ENCODE results near the gene KRTAP10-5. TPM values are rescaled to one million over a fixed set of nuclear protein-coding genes. Genes with fewer than 3 reads are reported as not detected.

The KRTAP10-5 gene
- total RNA-seq, 5 donors from 2014 or later (not counting 1 experiment from before 2014, with no cell fraction given) = not detected

- Mint-ChIP-seq H3K4me3 (no peak overlapping the region), H3K36me3 (no peaks in the 10 kb centered on the region), H3K27ac (no peak overlapping the region), H3K27me3 (peaks cover 0 to 4% of the 10 kb centered on the region in 2 donors), H3K9me3 (no peaks in the 10 kb centered on the region), H3K4me1 (no peaks in the 10 kb centered on the region)
- Histone ChIP-seq H3K9me3 (no peaks in the 10 kb centered on the region), H3K4me3 (ENCODE audit: control insufficient read depth in 1 of 2, extremely low read depth in 1 of 2, low read length in 1 of 2) (no peak overlapping the region), H3K27me3 (replicated peaks in 1 of 2; ENCODE audit: control insufficient read depth in 2 of 2, extremely low read depth in 1 of 2, insufficient read depth in 2 of 2, low read length in 1 of 2) (peaks cover 0 to 25% of the 10 kb centered on the region in 2 experiments), H3K4me1 (ENCODE audit: control insufficient read depth in 1 of 2, extremely low read depth in 1 of 2, insufficient read depth in 2 of 2, low read length in 2 of 2) (no peaks in the 10 kb centered on the region), H3K36me3 (ENCODE audit: control insufficient read depth in 2 of 2, extremely low read depth in 1 of 2, insufficient read depth in 1 of 2, low read length in 1 of 2) (no peaks in the 10 kb centered on the region), H3K27ac (ENCODE audit: low read length) (no peak overlapping the region)
- 90% methylated on average over 13 of the region's 16 CpGs for WGBS (ENCODE audit: insufficient coverage)
- no peak for ATAC-seq (replicated peaks in 1 of 4)
- ChIA-PET CTCF (no interaction called here), POLR2A (no interaction called here)
- no peak for DNase-seq
Measured at GRCh38 chr21:44532712-44533111, 47.7 kb downstream of the KRTAP10-5 start.

DNA sequence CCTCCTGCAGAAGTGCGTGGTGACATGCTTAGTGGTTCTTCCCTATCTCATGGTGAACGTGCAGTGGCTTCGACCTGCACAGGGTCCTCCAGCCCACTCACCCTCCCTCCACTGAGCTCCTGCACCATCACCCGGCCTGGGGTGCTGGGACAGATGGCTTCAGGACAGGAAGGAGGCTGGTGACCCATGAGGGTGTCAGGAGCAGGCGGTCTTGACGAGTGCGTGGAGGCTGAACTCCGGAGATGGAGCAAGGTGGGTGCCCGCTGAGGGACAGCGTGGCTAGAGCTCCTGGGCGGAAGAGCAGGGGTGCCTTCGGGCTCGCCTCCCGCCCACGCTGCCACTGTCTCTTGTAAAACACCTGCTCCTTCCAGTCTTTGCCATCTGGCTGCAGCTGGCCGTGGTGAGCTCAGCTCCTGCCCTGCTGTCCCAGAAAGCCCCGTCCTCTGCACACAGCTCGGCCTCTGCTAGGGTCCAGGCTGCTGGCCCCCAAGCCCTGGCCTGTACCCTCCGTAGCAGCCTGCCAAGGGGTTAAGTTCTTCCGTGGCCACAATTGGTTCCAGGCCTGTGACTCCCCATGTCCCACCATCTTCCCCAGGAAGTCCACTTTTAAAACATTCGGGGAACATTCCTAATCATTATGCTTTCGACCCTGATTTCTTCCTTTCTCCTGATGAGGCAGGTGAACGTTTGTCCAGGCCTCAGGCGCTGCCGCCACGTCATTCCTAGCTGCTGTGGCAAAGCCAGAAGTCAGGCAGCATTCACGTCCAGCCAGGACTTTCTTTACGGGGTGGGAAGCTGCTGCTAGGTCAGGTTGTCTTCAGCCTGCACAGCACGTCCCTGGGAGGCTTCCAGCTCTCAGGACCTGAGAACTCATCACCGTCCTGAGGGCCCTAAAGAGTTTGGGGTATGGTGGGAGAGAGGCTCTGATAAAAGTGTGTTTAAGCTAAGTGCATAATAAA is 48.5 kb downstream of the KRTAP10-5 start:
- Mint-ChIP-seq H3K27me3 (peaks cover 0 to 4% of the 10 kb centered on the region in 2 donors), H3K4me1 (no peaks in the 10 kb centered on the region), H3K36me3 (no peaks in the 10 kb centered on the region), H3K4me3 (no peak overlapping the region), H3K27ac (no peak overlapping the region), H3K9me3 (no peaks in the 10 kb centered on the region)
- Histone ChIP-seq H3K4me3 (ENCODE audit: control insufficient read depth in 1 of 2, extremely low read depth in 1 of 2, low read length in 1 of 2) (no peak overlapping the region), H3K9me3 (no peaks in the 10 kb centered on the region), H3K27ac (ENCODE audit: low read length) (no peak overlapping the region), H3K4me1 (ENCODE audit: control insufficient read depth in 1 of 2, extremely low read depth in 1 of 2, insufficient read depth in 2 of 2, low read length in 2 of 2) (no peaks in the 10 kb centered on the region), H3K27me3 (replicated peaks in 1 of 2; ENCODE audit: control insufficient read depth in 2 of 2, extremely low read depth in 1 of 2, insufficient read depth in 2 of 2, low read length in 1 of 2) (peaks cover 0 to 24% of the 10 kb centered on the region in 2 experiments), H3K36me3 (ENCODE audit: control insufficient read depth in 2 of 2, extremely low read depth in 1 of 2, insufficient read depth in 1 of 2, low read length in 1 of 2) (no peaks in the 10 kb centered on the region)
- WGBS (ENCODE audit: insufficient coverage) = 74% methylated on average over 28 of the region's 30 CpGs
- POLR2A ChIA-PET = no interaction called here
- CTCF ChIA-PET = no interaction called here
- ATAC-seq (replicated peaks in 1 of 4) (no peak), DNase-seq (no peak)

- peaks cover 0 to 4% of the 10 kb centered on the region in 2 donors for H3K27me3 Mint-ChIP-seq
- ATAC-seq (replicated peaks in 1 of 4) = no peak
- Histone ChIP-seq H3K4me3 (ENCODE audit: control insufficient read depth in 1 of 2, extremely low read depth in 1 of 2, low read length in 1 of 2) (no peak overlapping the region), H3K27me3 (replicated peaks in 1 of 2; ENCODE audit: control insufficient read depth in 2 of 2, extremely low read depth in 1 of 2, insufficient read depth in 2 of 2, low read length in 1 of 2) (peaks cover 0 to 24% of the 10 kb centered on the region in 2 experiments), H3K9me3 (no peaks in the 10 kb centered on the region), H3K4me1 (ENCODE audit: control insufficient read depth in 1 of 2, extremely low read depth in 1 of 2, insufficient read depth in 2 of 2, low read length in 2 of 2) (no peaks in the 10 kb centered on the region), H3K27ac (ENCODE audit: low read length) (no peak overlapping the region), H3K36me3 (ENCODE audit: control insufficient read depth in 2 of 2, extremely low read depth in 1 of 2, insufficient read depth in 1 of 2, low read length in 1 of 2) (no peaks in the 10 kb centered on the region)
- ChIA-PET POLR2A (no interaction called here), CTCF (no interaction called here)
- no peak overlapping the region for H3K4me3 Mint-ChIP-seq
- H3K36me3 Mint-ChIP-seq = no peaks in the 10 kb centered on the region
- no peaks in the 10 kb centered on the region for H3K9me3 Mint-ChIP-seq
- no peak for DNase-seq
- WGBS (ENCODE audit: insufficient coverage) = 90% methylated on average over 21 of the region's 23 CpGs
- no peak overlapping the region for H3K27ac Mint-ChIP-seq
- no peaks in the 10 kb centered on the region for H3K4me1 Mint-ChIP-seq
Measured at GRCh38 chr21:44530903-44531605, 49.4 kb downstream of the KRTAP10-5 start.

- Mint-ChIP-seq H3K9me3 (no peaks in the 10 kb centered on the region), H3K36me3 (no peaks in the 10 kb centered on the region), H3K27me3 (peaks cover 0 to 4% of the 10 kb centered on the region in 2 donors), H3K27ac (no peak overlapping the region), H3K4me3 (no peak overlapping the region), H3K4me1 (no peaks in the 10 kb centered on the region)
- Histone ChIP-seq H3K4me3 (ENCODE audit: control insufficient read depth in 1 of 2, extremely low read depth in 1 of 2, low read length in 1 of 2) (no peak overlapping the region), H3K27ac (ENCODE audit: low read length) (no peak overlapping the region), H3K36me3 (ENCODE audit: control insufficient read depth in 2 of 2, extremely low read depth in 1 of 2, insufficient read depth in 1 of 2, low read length in 1 of 2) (no peaks in the 10 kb centered on the region), H3K9me3 (no peaks in the 10 kb centered on the region), H3K4me1 (ENCODE audit: control insufficient read depth in 1 of 2, extremely low read depth in 1 of 2, insufficient read depth in 2 of 2, low read length in 2 of 2) (no peaks in the 10 kb centered on the region), H3K27me3 (replicated peaks in 1 of 2; ENCODE audit: control insufficient read depth in 2 of 2, extremely low read depth in 1 of 2, insufficient read depth in 2 of 2, low read length in 1 of 2) (peaks cover 0 to 24% of the 10 kb centered on the region in 2 experiments)
- 79% methylated on average over 7 of the region's 7 CpGs for WGBS (ENCODE audit: insufficient coverage)
- CTCF ChIA-PET = no interaction called here
- no peak for ATAC-seq (replicated peaks in 1 of 4)
- no peak for DNase-seq
- POLR2A ChIA-PET = no interaction called here
Measured at GRCh38 chr21:44530221-44530902, 50.0 kb downstream of the KRTAP10-5 start.

DNA sequence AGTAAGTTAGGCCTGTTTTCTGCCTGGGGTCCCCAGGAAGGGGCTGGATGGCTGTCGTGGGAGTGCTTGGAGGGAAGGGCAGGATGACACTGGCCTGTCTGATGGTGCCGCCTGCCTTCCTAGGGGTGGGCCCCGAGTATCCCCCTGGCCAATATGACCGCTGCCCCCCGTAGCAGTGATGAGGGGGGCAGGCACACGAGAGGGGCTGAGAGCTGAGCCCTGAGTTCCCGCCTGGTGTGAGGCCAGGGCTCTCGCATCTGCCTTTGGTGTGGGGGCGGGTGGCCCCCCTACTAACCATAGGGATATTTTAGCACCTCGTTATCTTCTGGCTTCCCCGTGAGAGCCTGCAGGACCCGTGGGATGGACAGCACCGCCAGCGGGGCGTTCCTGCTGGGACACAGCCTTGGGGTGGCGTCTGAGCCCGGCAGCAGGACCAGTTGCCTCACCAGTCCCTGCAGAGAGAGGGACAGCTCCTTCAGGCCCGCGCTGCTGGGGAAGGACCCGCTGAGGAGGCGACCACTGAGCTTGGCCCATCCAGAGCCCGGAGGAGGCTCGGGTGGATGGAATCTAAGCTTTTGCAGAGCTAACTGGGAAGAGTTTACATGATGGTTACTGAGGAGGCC is 50.8 kb downstream of the KRTAP10-5 start:
- Histone ChIP-seq H3K27me3 (replicated peaks in 1 of 2; ENCODE audit: control insufficient read depth in 2 of 2, extremely low read depth in 1 of 2, insufficient read depth in 2 of 2, low read length in 1 of 2) (peaks cover 0 to 24% of the 10 kb centered on the region in 2 experiments), H3K4me1 (ENCODE audit: control insufficient read depth in 1 of 2, extremely low read depth in 1 of 2, insufficient read depth in 2 of 2, low read length in 2 of 2) (no peaks in the 10 kb centered on the region), H3K9me3 (no peaks in the 10 kb centered on the region), H3K4me3 (ENCODE audit: control insufficient read depth in 1 of 2, extremely low read depth in 1 of 2, low read length in 1 of 2) (no peak overlapping the region), H3K27ac (ENCODE audit: low read length) (no peak overlapping the region), H3K36me3 (ENCODE audit: control insufficient read depth in 2 of 2, extremely low read depth in 1 of 2, insufficient read depth in 1 of 2, low read length in 1 of 2) (no peaks in the 10 kb centered on the region)
- H3K4me1 Mint-ChIP-seq = no peaks in the 10 kb centered on the region
- DNase-seq = no peak
- H3K36me3 Mint-ChIP-seq = no peaks in the 10 kb centered on the region
- no peaks in the 10 kb centered on the region for H3K9me3 Mint-ChIP-seq
- ATAC-seq (replicated peaks in 1 of 4) = no peak
- peaks cover 0 to 4% of the 10 kb centered on the region in 2 donors for H3K27me3 Mint-ChIP-seq
- 82% methylated on average over 21 of the region's 23 CpGs for WGBS (ENCODE audit: insufficient coverage)
- no peak overlapping the region for H3K4me3 Mint-ChIP-seq
- ChIA-PET CTCF (no interaction called here), POLR2A (no interaction called here)
- H3K27ac Mint-ChIP-seq = no peak overlapping the region

Measured in T-cell (primary cell).